Dendritic cell treated with granulocyte-macrophage colony-stimulating factor and Interleukin-4, amounts not matched to agents 40 ng/mL and 50 ng/mL, for 4 days (primary cell): ENCODE results near the gene CRBN.

Source experiments
- H3K27ac Mint-ChIP-seq: one replicate; pipeline ENCODE4 v1.8.0; 2022; ENCODE audit warnings: mild to moderate bottlenecking, mixed read lengths
- H3K27me3 Mint-ChIP-seq: one replicate; pipeline ENCODE4 v1.8.0; 2022; ENCODE audit warnings: mild to moderate bottlenecking, mixed read lengths
- H3K36me3 Mint-ChIP-seq: one replicate; pipeline ENCODE4 v1.8.0; 2022; ENCODE audit warnings: low read depth, mixed read lengths
- H3K4me1 Mint-ChIP-seq: one replicate; pipeline ENCODE4 v1.8.0; 2022; ENCODE audit warnings: low read depth, mixed read lengths
- H3K4me3 Mint-ChIP-seq: one replicate; pipeline ENCODE4 v1.8.0; 2022; ENCODE audit warnings: mild to moderate bottlenecking, moderate library complexity, mixed read lengths
- H3K9me3 Mint-ChIP-seq: one replicate; pipeline ENCODE4 v1.8.0; 2022; ENCODE audit warnings: mixed read lengths
- intact Hi-C: fragments of 100-400 bp; cut with micrococcal nuclease; formaldehyde crosslinking; loops from one replicate; pipeline ENCODE4 v1.15.0; 2022

CRBN gene

GRCh38 chr3:3110749-3111361 lies 68.6 kb downstream of the CRBN start:
- Mint-ChIP-seq H3K9me3 (no peaks in the 10 kb centered on the region), H3K4me1 (peaks cover 8% of the 10 kb centered on the region), H3K27me3 (no peaks in the 10 kb centered on the region), H3K27ac (no peak overlapping the region), H3K4me3 (no peak overlapping the region), H3K36me3 (no peaks in the 10 kb centered on the region)
- intact Hi-C loops: no loop called here

- peaks cover 8% of the 10 kb centered on the region for H3K4me1 Mint-ChIP-seq
- no peak within 1 kb of the TSS for H3K27ac Mint-ChIP-seq
- no peaks in the 10 kb centered on the region for H3K27me3 Mint-ChIP-seq
These were observed 69.2 kb downstream of the CRBN start, which contains the start of gene IL5RA for GRCh38 chr3:3110299-3110630. Gene IL5RA (minus strand): TSS chr3:3110374. CDS start chr3:3104984, 5,390 bp downstream.

GRCh38 chr3:3109407-3110298 lies 69.8 kb downstream of the CRBN start:
- H3K9me3 Mint-ChIP-seq: no peaks in the 10 kb centered on the region
- no peaks in the 10 kb centered on the region for H3K36me3 Mint-ChIP-seq
- H3K27me3 Mint-ChIP-seq: no peaks in the 10 kb centered on the region
- intact Hi-C loops: no loop called here
- no peak overlapping the region for H3K4me3 Mint-ChIP-seq
- no peak overlapping the region for H3K27ac Mint-ChIP-seq
- H3K4me1 Mint-ChIP-seq: peaks cover 8% of the 10 kb centered on the region

More at GRCh38 chr3:3110299-3110630, 69.2 kb downstream of the CRBN start, which contains the start of gene IL5RA:
- H3K36me3 Mint-ChIP-seq: no peaks in the 10 kb centered on the region
- H3K4me3 Mint-ChIP-seq: no peak within 1 kb of the TSS
- intact Hi-C loops: no loop called here
- no peaks in the 10 kb centered on the region for H3K9me3 Mint-ChIP-seq

- H3K4me3 Mint-ChIP-seq: no peak overlapping the region
- no peaks in the 10 kb centered on the region for H3K27me3 Mint-ChIP-seq
- peaks cover 8% of the 10 kb centered on the region for H3K4me1 Mint-ChIP-seq
- H3K36me3 Mint-ChIP-seq: no peaks in the 10 kb centered on the region
- intact Hi-C loops: no loop called here
- H3K9me3 Mint-ChIP-seq: no peaks in the 10 kb centered on the region
- H3K27ac Mint-ChIP-seq: no peak overlapping the region
These were observed 71.6 kb downstream of the CRBN start for GRCh38 chr3:3107858-3108257.

- Mint-ChIP-seq H3K27ac (no peak overlapping the region), H3K36me3 (no peaks in the 10 kb centered on the region), H3K4me1 (peaks cover 8% of the 10 kb centered on the region), H3K9me3 (no peaks in the 10 kb centered on the region), H3K4me3 (no peak overlapping the region), H3K27me3 (no peaks in the 10 kb centered on the region)
- intact Hi-C loops: no loop called here
These were observed 72.3 kb downstream of the CRBN start for GRCh38 chr3:3107181-3107580.

GRCh38 chr3:3105815-3106214 lies 73.7 kb downstream of the CRBN start:
- intact Hi-C loops: no loop called here
- Mint-ChIP-seq H3K4me3 (no peak overlapping the region), H3K9me3 (no peaks in the 10 kb centered on the region), H3K27ac (no peak overlapping the region), H3K27me3 (no peaks in the 10 kb centered on the region), H3K36me3 (no peaks in the 10 kb centered on the region), H3K4me1 (peaks cover 3% of the 10 kb centered on the region)

GRCh38 chr3:3105246-3105645 lies 74.2 kb downstream of the CRBN start:
- no peaks in the 10 kb centered on the region for H3K9me3 Mint-ChIP-seq
- no peaks in the 10 kb centered on the region for H3K4me1 Mint-ChIP-seq
- H3K4me3 Mint-ChIP-seq: no peak overlapping the region
- H3K27ac Mint-ChIP-seq: no peak overlapping the region
- H3K36me3 Mint-ChIP-seq: no peaks in the 10 kb centered on the region
- H3K27me3 Mint-ChIP-seq: no peaks in the 10 kb centered on the region
- intact Hi-C loops: no loop called here

GRCh38 chr3:3102751-3103150 lies 76.7 kb downstream of the CRBN start:
- H3K9me3 Mint-ChIP-seq: no peaks in the 10 kb centered on the region
- no peaks in the 10 kb centered on the region for H3K36me3 Mint-ChIP-seq
- H3K4me1 Mint-ChIP-seq: no peaks in the 10 kb centered on the region
- H3K27ac Mint-ChIP-seq: no peak overlapping the region
- H3K4me3 Mint-ChIP-seq: no peak overlapping the region
- no peaks in the 10 kb centered on the region for H3K27me3 Mint-ChIP-seq
- intact Hi-C loops: no loop called here

GRCh38 chr3:3101660-3102458 lies 77.6 kb downstream of the CRBN start:
- intact Hi-C loops: no loop called here
- H3K4me1 Mint-ChIP-seq: no peaks in the 10 kb centered on the region
- no peak overlapping the region for H3K4me3 Mint-ChIP-seq
- H3K9me3 Mint-ChIP-seq: no peaks in the 10 kb centered on the region
- no peak overlapping the region for H3K27ac Mint-ChIP-seq
- no peaks in the 10 kb centered on the region for H3K36me3 Mint-ChIP-seq
- no peaks in the 10 kb centered on the region for H3K27me3 Mint-ChIP-seq
